ENCODE results near the gene MEGF11. TPM values are rescaled to one million over a fixed set of nuclear protein-coding genes. Genes with fewer than 3 reads are reported as not detected.

The MEGF11 gene
- total RNA-seq, 1 donor from 2014 or later = not detected

GRCh38 chr15:66038387-66039116 is 215.0 kb downstream of the MEGF11 start:
- DNase-seq (ENCODE audit: low spot score) = no peak

DNA sequence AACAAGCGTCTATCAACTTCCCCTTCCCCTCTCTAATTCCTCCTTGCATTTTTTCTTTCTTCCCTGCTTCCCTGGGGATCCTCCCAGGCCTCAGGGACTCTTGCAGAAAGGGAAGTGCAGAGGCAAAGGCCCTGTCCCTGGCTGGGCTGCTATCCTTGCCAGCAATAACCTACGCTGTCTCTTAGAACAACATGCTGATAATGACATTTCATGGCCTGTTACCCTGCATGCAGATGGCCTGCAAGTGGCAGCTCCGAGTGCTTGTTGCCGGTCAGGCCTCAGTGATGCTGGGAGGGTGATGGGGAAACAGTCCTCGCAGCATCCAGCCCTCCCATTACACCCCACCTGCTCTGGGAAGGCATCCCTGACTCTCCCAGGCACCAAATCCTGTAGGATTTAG is 216.7 kb downstream of the MEGF11 start:
- DNase-seq (ENCODE audit: low spot score) = no peak

GRCh38 chr15:66035901-66036300 is 217.6 kb downstream of the MEGF11 start:
- no peak for DNase-seq (ENCODE audit: low spot score)

GRCh38 chr15:66033143-66033542 is 220.4 kb downstream of the MEGF11 start:
- no peak for DNase-seq (ENCODE audit: low spot score)

GRCh38 chr15:66032006-66032405 is 221.5 kb downstream of the MEGF11 start:
- no peak for DNase-seq (ENCODE audit: low spot score)

GRCh38 chr15:66030650-66031049 is 222.9 kb downstream of the MEGF11 start:
- no peak for DNase-seq (ENCODE audit: low spot score)

DNA sequence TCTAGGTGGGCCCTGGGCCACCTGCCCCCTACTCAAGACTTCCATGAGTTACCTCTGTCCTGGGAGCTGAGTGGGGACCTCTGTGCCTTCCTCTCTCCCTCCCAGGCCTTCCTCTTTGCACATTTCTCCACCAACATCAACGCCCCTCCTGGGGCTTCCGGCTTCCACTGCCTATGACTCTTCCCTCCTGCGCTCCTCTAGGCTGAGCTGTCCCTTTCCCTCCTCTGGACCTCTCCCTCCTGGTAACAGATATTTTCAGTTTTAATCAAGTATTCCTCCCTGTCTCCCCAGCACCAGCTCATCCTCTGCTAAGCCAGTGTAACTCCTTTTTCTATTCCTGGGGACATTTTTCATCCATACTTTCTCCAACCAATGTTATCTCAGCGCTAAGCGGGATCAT is 223.9 kb downstream of the MEGF11 start:
- DNase-seq (ENCODE audit: low spot score) = no peak

DNA sequence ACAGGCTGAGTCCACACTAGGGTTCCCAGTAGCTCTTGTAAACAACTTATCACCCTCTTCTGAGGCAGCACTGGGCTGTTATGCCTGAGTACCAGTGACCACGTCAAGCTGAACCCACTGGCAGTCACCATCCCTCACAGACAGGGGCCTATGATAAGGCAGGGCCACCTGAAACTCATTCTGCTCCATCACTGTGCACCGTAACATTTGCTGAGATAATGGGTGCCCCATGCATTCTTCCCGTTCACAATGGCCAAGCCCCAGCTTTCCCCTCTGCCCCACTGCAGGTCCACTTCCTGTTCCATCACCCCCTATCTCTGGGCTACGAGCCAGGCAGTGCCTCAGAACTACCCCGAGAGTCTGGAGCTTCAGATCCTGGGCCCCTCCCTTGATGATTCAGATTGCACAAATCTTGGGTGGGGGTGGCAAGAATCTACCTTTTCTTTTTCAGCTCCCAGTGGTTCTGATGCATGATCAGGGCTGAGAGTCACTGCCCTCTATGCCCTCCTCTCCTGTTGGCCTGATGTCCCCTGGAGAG is 226.2 kb downstream of the MEGF11 start:
- DNase-seq (ENCODE audit: low spot score) = no peak

GRCh38 chr15:66025972-66026371 is 227.6 kb downstream of the MEGF11 start:
- no peak for DNase-seq (ENCODE audit: low spot score)

DNA sequence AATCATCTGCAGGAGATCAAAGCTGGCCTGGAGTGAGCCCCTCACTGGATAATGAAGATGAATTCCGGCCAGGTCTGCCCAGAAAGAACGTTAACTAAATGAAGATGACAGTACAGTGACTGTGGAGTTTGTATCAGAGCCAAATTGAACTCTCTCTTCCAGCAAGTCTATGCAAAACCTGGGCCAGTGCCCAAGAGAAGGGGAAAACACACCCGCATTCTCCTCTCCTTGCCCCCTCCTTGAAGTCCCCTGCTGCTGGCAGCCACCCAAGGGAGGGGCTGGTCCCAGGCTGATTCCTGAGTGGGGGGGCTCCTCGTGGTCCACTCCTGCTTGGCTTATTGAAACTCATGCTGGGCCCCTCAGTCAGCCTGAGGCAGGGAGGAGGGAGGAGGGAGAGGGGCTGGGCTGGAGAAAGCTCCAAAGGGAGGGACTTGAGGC is 228.5 kb downstream of the MEGF11 start:
- no peak for DNase-seq (ENCODE audit: low spot score)

DNA sequence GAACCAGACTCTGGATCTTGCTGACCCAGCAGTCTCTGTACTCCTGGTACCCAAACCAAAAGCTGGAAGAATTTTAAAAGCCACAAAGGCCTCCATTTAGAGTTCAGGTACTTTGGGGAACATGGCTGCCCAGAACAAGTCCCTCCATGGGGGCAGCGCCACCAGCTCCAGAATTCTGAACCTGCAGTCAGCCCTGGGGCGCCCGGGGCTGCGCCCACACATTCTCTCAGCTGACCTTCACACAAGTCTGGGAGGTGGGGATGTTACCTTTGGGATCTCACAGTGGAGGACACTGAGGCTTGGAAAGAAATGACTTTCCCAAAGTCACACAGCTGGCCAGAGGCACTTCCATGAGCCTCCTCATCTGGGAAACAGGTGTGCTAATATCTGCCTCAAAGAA is 229.4 kb downstream of the MEGF11 start:
- no peak for DNase-seq (ENCODE audit: low spot score)

DNA sequence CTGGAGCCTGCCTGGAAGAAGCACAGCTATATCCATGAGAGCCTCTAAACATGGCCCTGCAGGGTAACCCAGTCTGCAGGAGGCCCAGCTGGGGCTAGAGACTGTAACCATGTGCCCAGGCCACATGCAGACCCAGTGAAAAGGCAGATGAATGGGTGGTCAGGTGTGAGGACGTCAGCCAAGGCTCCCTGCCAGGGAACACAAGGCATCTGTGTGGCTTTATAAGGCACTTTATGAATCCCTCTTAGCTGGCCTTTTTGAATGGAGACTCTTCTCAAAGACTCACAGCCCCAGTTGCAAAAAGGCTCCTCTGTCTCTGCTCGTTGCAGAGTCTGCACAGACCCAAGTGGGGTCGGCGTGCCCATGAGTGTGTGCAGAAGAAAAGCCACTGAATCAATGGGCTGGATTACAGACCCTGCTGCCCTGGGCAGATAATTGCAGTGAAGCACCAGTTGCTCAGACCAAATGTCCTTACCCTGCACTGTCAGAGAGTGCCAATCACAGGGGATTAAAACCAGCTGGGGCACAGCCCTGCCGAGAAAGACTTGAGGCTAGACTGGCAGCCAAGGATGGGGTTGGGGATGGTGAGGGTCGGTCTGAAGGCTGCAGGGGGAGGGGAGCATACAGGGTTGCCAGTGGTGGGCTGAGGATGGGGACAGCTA is 230.1 kb downstream of the MEGF11 start:
- DNase-seq (ENCODE audit: low spot score) = no peak

GRCh38 chr15:66022163-66022525 is 231.4 kb downstream of the MEGF11 start:
- no peak for DNase-seq (ENCODE audit: low spot score)

- no peak for DNase-seq (ENCODE audit: low spot score)
These were observed 231.9 kb downstream of the MEGF11 start for GRCh38 chr15:66021496-66022162.

- no peak for DNase-seq (ENCODE audit: low spot score)
These were observed 233.6 kb downstream of the MEGF11 start for GRCh38 chr15:66019826-66020398.

- no peak for DNase-seq (ENCODE audit: low spot score)
These were observed 234.2 kb downstream of the MEGF11 start for GRCh38 chr15:66019368-66019767.

DNA sequence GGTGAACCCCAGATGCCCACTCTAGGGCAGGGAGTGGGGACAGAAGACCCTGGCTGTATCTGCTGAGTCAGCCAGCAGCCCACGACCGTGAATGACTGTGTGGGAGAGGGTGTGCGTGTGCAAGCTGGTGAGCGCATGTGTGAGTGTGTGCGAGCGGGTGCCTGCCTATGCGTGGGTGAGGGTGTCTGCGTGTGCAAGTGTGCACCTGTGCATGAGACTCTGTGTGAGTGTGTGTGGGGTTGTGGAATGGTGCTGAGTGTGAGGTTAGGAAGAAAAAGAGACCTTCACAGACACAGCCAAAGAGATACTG is 235.1 kb downstream of the MEGF11 start:
- no peak for DNase-seq (ENCODE audit: low spot score)

- no peak for DNase-seq (ENCODE audit: low spot score)
These were observed 235.6 kb downstream of the MEGF11 start for GRCh38 chr15:66017792-66018487.

GRCh38 chr15:66017000-66017399 is 236.6 kb downstream of the MEGF11 start:
- no peak for DNase-seq (ENCODE audit: low spot score)

DNA sequence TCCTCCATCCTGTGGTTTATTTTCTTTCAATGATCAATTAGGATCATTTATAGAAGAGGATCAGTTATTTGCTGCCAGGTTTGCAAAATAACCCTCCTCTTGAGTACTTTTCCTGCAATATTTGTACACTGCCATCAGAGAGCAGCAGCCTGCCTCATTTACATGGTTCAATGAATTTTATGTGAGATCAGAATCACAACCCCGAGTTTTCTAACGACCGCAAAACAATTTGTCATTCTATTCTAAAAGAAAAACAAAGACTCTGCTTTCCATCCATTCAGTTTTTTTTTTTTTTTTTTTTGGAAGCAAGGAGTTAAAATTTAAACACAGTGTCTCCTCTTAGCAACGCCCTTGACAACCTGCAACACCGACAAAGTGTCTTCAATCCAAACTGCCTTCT is 237.4 kb downstream of the MEGF11 start:
- DNase-seq (ENCODE audit: low spot score) = no peak

DNA sequence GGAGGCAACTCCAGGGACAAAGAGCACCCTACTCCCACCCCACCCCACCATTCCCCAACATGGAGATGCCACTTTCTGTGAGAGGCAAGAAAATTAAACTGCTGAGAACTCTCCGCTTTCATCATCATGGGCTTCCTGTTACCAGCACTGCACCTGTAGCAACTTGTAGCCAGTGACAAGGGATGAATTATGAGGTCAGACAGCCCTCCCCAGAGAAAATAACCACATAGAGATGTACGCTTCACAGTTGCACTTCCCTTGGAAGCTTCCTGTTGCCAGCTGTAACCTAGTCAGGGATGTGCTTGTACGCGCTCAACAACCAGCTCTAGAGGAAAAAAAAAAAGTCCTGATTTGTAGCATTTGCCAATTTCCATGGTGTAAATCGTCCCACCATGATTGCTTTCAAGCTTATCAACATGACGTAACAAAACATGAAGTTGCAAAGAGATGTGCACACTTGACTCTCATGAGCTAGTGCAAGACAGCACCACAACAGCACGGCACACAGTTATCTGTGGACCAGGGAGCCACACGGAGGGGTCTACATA is 238.8 kb downstream of the MEGF11 start:
- DNase-seq (ENCODE audit: low spot score) = no peak

All from mesenteric fat pad (tissue), 1 donor.